Tibial nerve (tissue), 4 donors: ENCODE measurements around the gene PRELID1. TPM values are rescaled to one million over a fixed set of nuclear protein-coding genes. Genes with fewer than 3 reads are reported as not detected.
"Not testable (repeated sequence)": the region's sequence is repeated elsewhere in the genome, so short reads cannot be mapped to it uniquely, and the experiment has no call there.

Source experiments
- DNase-seq, 2 donors: peaks; one replicate each; pipeline ENCODE4 v3.0.0-alpha.2; 2019; ENCODE audit warnings: low spot score in 2 of 2
- H3K27ac ChIP-seq, 4 donors: fragments of 200-600 bp; sonication (generic) in 3 of 4; one replicate each; pipeline ENCODE4 v1.5.1; 2017 to 2019; ENCODE audit warnings: mild to moderate bottlenecking in 1 of 4
- H3K27me3 ChIP-seq, 2 donors: fragments of 200-600 bp; sonication (generic) in 1 of 2; one replicate each; pipeline versions ENCODE4 v1.5.1 to v1.6.0; 2017 to 2019
- H3K36me3 ChIP-seq, 3 donors: fragments of 200-600 bp; sonication (generic); one replicate each; pipeline ENCODE4 v1.5.1; 2018 to 2019
- H3K4me1 ChIP-seq, 4 donors: fragments of 200-600 bp; sonication (generic) in 3 of 4; one replicate each; pipeline ENCODE4 v1.5.1; 2017 to 2019
- H3K4me3 ChIP-seq, 4 donors: fragments of 200-600 bp; sonication (generic) in 3 of 4; one replicate each; pipeline ENCODE4 v1.5.1; 2017 to 2019; ENCODE audit warnings: mild to moderate bottlenecking in 1 of 4, moderate library complexity in 1 of 4
- H3K9me3 ChIP-seq, 4 donors: fragments of 200-600 bp; sonication (generic) in 3 of 4; one replicate each; pipeline ENCODE4 v1.5.1; 2017 to 2019
- CTCF ChIP-seq, 5 experiments: fragments of 200-600 bp in 3 of 5; fragments of 450-650 bp in 2 of 5; sonication (generic) in 3 of 5; IDR thresholded peaks; one replicate each; pipeline ENCODE4 v1.5.1; 2016 to 2019; ENCODE audit warnings: antibody characterized with exemption in 5 of 5, mild to moderate bottlenecking in 3 of 5, moderate library complexity in 2 of 5
- EP300 ChIP-seq, 2 donors: sonication (generic); formaldehyde crosslinking; IDR thresholded peaks; one replicate each; pipeline ENCODE4 v1.6.1; 2017; ENCODE audit warnings: antibody characterized with exemption in 2 of 2, mild to moderate bottlenecking in 1 of 2
- POLR2A ChIP-seq, 2 donors: fragments of 450-650 bp; IDR thresholded peaks; one replicate each; pipeline ENCODE4 v1.6.1; 2017; ENCODE audit warnings: antibody characterized with exemption in 2 of 2, mild to moderate bottlenecking in 2 of 2, moderate library complexity in 2 of 2
- WGBS, 2 donors: methylation state at CpG; one replicate each; pipeline ENCODE4 v1.1.5; 2018; 5-methylcytosine and 5-hydroxymethylcytosine counted together
- total RNA-seq, 4 donors: library from RNA; depleted of rRNA; stranded (reverse); fragments of >200 nt; gene quantifications; one replicate each; pipeline ENCODE4 v1.1.0, GENCODE V29; 2016

Gene PRELID1
- total RNA-seq, 4 donors from 2014 or later: 52.6 to 87.0 (median 65.2) TPM

- 89 to 91% methylated on average over 23 to 36 of the region's 36 CpGs for whole genome bisulfite sequencing, 2 donors
- Histone ChIP-seq H3K9me3 (no peaks in the 10 kb centered on the region), H3K4me3 (no peak overlapping the region), H3K27ac (no peak overlapping the region), H3K4me1 (no peaks in the 10 kb centered on the region), H3K36me3 (peaks cover 6 to 95% (median 32%) of the 10 kb centered on the region in 3 donors), H3K27me3 (no peaks in the 10 kb centered on the region)
- no peak for DNase-seq
- TF ChIP-seq CTCF (IDR thresholded peaks at IDR 0.05): no peak
- no peak for TF ChIP-seq EP300 (IDR thresholded peaks at IDR 0.05)
- TF ChIP-seq POLR2A (IDR thresholded peaks at IDR 0.05): no peak
Measured at GRCh38 chr5:177336603-177337494, 33.2 kb downstream of the PRELID1 start.

GRCh38 chr5:177338251-177339106 is 34.9 kb downstream of the PRELID1 start:
- Histone ChIP-seq H3K27ac (no peak overlapping the region), H3K27me3 (no peaks in the 10 kb centered on the region), H3K4me3 (no peak overlapping the region), H3K36me3 (peaks cover 3 to 92% (median 20%) of the 10 kb centered on the region in 3 donors), H3K4me1 (no peaks in the 10 kb centered on the region), H3K9me3 (no peaks in the 10 kb centered on the region)
- no peak for TF ChIP-seq EP300 (IDR thresholded peaks at IDR 0.05)
- TF ChIP-seq CTCF (IDR thresholded peaks at IDR 0.05): no peak
- TF ChIP-seq POLR2A (IDR thresholded peaks at IDR 0.05): no peak
- 81 to 87% methylated on average over 22 of the region's 22 CpGs for WGBS, 2 donors
- no peak for DNase-seq

- no peaks in the 10 kb centered on the region for H3K4me1 ChIP-seq
- H3K27me3 ChIP-seq: no peaks in the 10 kb centered on the region
- TF ChIP-seq EP300 (IDR thresholded peaks at IDR 0.05) (no peak), CTCF (IDR thresholded peaks at IDR 0.05) (no peak), POLR2A (IDR thresholded peaks at IDR 0.05) (no peak)
- no peak overlapping the region for H3K4me3 ChIP-seq
- no peak overlapping the region for H3K27ac ChIP-seq
- H3K9me3 ChIP-seq: no peaks in the 10 kb centered on the region
- H3K36me3 ChIP-seq: peaks cover 0 to 85% (median 14%) of the 10 kb centered on the region in 3 donors
- WGBS, 2 donors: 74 to 79% methylated on average over 11 of the region's 11 CpGs
- no peak for DNase-seq
Measured at GRCh38 chr5:177339107-177339638, 35.6 kb downstream of the PRELID1 start.

- H3K27me3 ChIP-seq, DNase-seq, H3K27ac ChIP-seq, H3K9me3 ChIP-seq, H3K4me3 ChIP-seq: not testable (repeated sequence)
- 92 to 94% methylated on average over 14 of the region's 14 CpGs for WGBS, 2 donors
- Histone ChIP-seq H3K36me3 (peaks cover 0 to 72% (median 0%) of the 10 kb centered on the region in 3 donors), H3K4me1 (peaks cover 0 to 25% (median 0%) of the 10 kb centered on the region in 4 donors)
Measured at GRCh38 chr5:177343000-177343399, 39.4 kb downstream of the PRELID1 start.

GRCh38 chr5:177343777-177344176 is 40.2 kb downstream of the PRELID1 start:
- Histone ChIP-seq H3K27me3 (no peaks in the 10 kb centered on the region), H3K27ac (no peak overlapping the region), H3K9me3 (no peaks in the 10 kb centered on the region), H3K4me3 (no peak overlapping the region), H3K36me3 (peaks cover 0 to 64% (median 0%) of the 10 kb centered on the region in 3 donors), H3K4me1 (peaks cover 0 to 29% (median 0%) of the 10 kb centered on the region in 4 donors)
- no peak for TF ChIP-seq CTCF (IDR thresholded peaks at IDR 0.05)
- no peak for TF ChIP-seq POLR2A (IDR thresholded peaks at IDR 0.05)
- 97 to 98% methylated on average over 6 of the region's 6 CpGs for whole genome bisulfite sequencing, 2 donors
- DNase-seq: no peak
